ENCODE measurements around the gene MYCBP2. TPM values are rescaled to one million over a fixed set of nuclear protein-coding genes. Genes with fewer than 3 reads are reported as not detected.

Gene MYCBP2
- total RNA-seq, 1 donor from 2014 or later = 233 TPM

GRCh38 chr13:77360032-77360685 is 33.3 kb upstream of the MYCBP2 start:
- H3K27ac Mint-ChIP-seq (ENCODE audit: unreplicated experiment) = no peak overlapping the region
- no peaks in the 10 kb centered on the region for H3K36me3 Mint-ChIP-seq (ENCODE audit: unreplicated experiment)
- no peaks in the 10 kb centered on the region for H3K9me3 Mint-ChIP-seq (ENCODE audit: unreplicated experiment)
- no peak for TF ChIP-seq CTCF (IDR thresholded peaks at IDR 0.05; ENCODE audit: partially characterized antibody, unreplicated experiment)
- DNase-seq = no peak
- no peaks in the 10 kb centered on the region for H3K4me1 Mint-ChIP-seq (ENCODE audit: low read depth, unreplicated experiment)
- H3K27me3 Mint-ChIP-seq (ENCODE audit: unreplicated experiment) = no peaks in the 10 kb centered on the region
- no peak overlapping the region for H3K4me3 Mint-ChIP-seq (ENCODE audit: unreplicated experiment)

GRCh38 chr13:77359171-77359570 is 32.3 kb upstream of the MYCBP2 start:
- no peak for DNase-seq
- Mint-ChIP-seq H3K4me1 (ENCODE audit: low read depth, unreplicated experiment) (no peaks in the 10 kb centered on the region), H3K9me3 (ENCODE audit: unreplicated experiment) (no peaks in the 10 kb centered on the region), H3K27ac (ENCODE audit: unreplicated experiment) (no peak overlapping the region), H3K27me3 (ENCODE audit: unreplicated experiment) (no peaks in the 10 kb centered on the region), H3K36me3 (ENCODE audit: unreplicated experiment) (no peaks in the 10 kb centered on the region), H3K4me3 (ENCODE audit: unreplicated experiment) (no peak overlapping the region)
- no peak for TF ChIP-seq CTCF (IDR thresholded peaks at IDR 0.05; ENCODE audit: partially characterized antibody, unreplicated experiment)

- no peak for TF ChIP-seq CTCF (IDR thresholded peaks at IDR 0.05; ENCODE audit: partially characterized antibody, unreplicated experiment)
- no peaks in the 10 kb centered on the region for H3K9me3 Mint-ChIP-seq (ENCODE audit: unreplicated experiment)
- no peak overlapping the region for H3K27ac Mint-ChIP-seq (ENCODE audit: unreplicated experiment)
- H3K27me3 Mint-ChIP-seq (ENCODE audit: unreplicated experiment) = no peaks in the 10 kb centered on the region
- no peak overlapping the region for H3K4me3 Mint-ChIP-seq (ENCODE audit: unreplicated experiment)
- H3K4me1 Mint-ChIP-seq (ENCODE audit: low read depth, unreplicated experiment) = no peaks in the 10 kb centered on the region
- H3K36me3 Mint-ChIP-seq (ENCODE audit: unreplicated experiment) = no peaks in the 10 kb centered on the region
- DNase-seq = no peak
These were observed 31.1 kb upstream of the MYCBP2 start for GRCh38 chr13:77358001-77358400.

GRCh38 chr13:77356155-77356554 is 29.3 kb upstream of the MYCBP2 start:
- Mint-ChIP-seq H3K4me3 (ENCODE audit: unreplicated experiment) (no peak overlapping the region), H3K27ac (ENCODE audit: unreplicated experiment) (no peak overlapping the region), H3K27me3 (ENCODE audit: unreplicated experiment) (no peaks in the 10 kb centered on the region), H3K4me1 (ENCODE audit: low read depth, unreplicated experiment) (no peaks in the 10 kb centered on the region), H3K9me3 (ENCODE audit: unreplicated experiment) (no peaks in the 10 kb centered on the region), H3K36me3 (ENCODE audit: unreplicated experiment) (no peaks in the 10 kb centered on the region)
- no peak for TF ChIP-seq CTCF (IDR thresholded peaks at IDR 0.05; ENCODE audit: partially characterized antibody, unreplicated experiment)
- no peak for DNase-seq

- H3K4me1 Mint-ChIP-seq (ENCODE audit: low read depth, unreplicated experiment) = no peaks in the 10 kb centered on the region
- no peak overlapping the region for H3K27ac Mint-ChIP-seq (ENCODE audit: unreplicated experiment)
- H3K9me3 Mint-ChIP-seq (ENCODE audit: unreplicated experiment) = no peaks in the 10 kb centered on the region
- no peak for TF ChIP-seq CTCF (IDR thresholded peaks at IDR 0.05; ENCODE audit: partially characterized antibody, unreplicated experiment)
- H3K27me3 Mint-ChIP-seq (ENCODE audit: unreplicated experiment) = no peaks in the 10 kb centered on the region
- H3K36me3 Mint-ChIP-seq (ENCODE audit: unreplicated experiment) = no peaks in the 10 kb centered on the region
- no peak overlapping the region for H3K4me3 Mint-ChIP-seq (ENCODE audit: unreplicated experiment)
- no peak for DNase-seq
These were observed 27.1 kb upstream of the MYCBP2 start for GRCh38 chr13:77353995-77354394.
